SH-SY5Y (cell line): ENCODE measurements around the gene GAL3ST1.
A peak's percentile ranks its signal among the peaks of the same experiment; 100 is the strongest.

Experiments used
- GATA2 ChIP-seq: IDR thresholded peaks from 2 replicates; pipeline ENCODE4 v1.6.1; 2011; ENCODE audit warnings: mild to moderate bottlenecking, low read depth, low read length
- GATA3 ChIP-seq: IDR thresholded peaks from 2 replicates; pipeline ENCODE4 v1.6.1; 2011; ENCODE audit warnings: low read depth, mild to moderate bottlenecking, low read length, moderate library complexity

GAL3ST1 gene

DNA sequence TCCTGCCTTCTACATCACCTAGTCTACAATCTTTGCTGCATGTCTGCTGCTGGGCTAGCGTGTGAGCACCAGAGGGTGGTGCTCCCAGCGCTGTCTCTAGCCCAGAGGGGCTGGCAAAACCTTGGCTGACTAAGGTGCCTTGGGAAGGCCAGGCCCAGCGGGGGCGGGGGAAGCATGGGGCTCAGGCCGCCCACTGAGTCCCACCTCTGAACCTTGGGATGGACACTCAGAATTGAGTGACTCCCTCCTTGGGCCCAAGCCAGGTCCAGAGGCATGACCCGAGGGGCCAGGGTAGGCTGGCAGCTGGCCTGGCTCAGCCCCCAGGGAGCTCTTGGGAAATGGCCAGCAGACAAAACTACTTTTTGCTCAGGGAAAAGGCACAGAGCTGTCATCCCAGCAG, 7.6 kb upstream of the GAL3ST1 start:
- TF ChIP-seq GATA2, result no peak

DNA sequence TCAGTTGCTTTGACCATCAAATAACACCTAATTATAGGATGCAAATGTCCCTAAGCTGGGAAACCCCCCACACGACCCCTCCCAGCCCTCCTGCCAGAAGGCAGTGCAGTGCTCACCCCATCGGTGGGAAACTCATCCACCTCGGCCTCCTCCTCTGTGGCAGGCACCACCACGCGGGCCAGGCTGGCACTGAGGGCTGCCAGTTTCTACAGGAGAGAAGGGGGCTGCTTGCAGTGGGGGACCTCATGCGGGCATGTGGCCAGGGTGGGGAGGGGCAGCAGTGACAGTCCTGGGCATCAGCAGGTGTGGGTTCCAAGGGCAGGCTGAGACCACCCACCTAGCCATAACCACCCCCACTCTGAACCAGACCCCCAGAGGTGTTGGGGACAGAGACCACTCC, 6.4 kb upstream of the GAL3ST1 start:
- TF ChIP-seq GATA2 (no peak), GATA3 (no peak)

DNA sequence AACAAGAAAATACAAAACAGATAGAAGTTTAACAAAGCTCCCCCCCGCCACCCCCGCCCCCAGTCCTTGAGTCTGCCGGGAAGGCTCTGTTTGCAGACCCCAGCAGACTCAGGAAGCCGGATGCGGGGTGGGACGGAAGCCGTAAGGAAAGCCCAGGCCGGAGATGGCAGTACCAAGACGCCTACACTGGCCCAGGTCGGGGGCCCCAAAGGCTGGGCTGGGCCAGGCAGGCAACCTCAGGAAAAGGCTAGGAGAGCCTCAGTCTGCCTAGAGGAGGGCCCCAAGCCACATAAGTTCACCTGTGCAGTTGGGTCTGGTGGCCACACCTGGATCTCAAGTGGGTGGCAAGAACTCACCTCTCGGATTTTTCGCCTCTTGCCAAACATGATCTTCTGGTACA, 4.0 kb upstream of the GAL3ST1 start:
- no peak for TF ChIP-seq GATA2
- TF ChIP-seq GATA3, result no peak

DNA sequence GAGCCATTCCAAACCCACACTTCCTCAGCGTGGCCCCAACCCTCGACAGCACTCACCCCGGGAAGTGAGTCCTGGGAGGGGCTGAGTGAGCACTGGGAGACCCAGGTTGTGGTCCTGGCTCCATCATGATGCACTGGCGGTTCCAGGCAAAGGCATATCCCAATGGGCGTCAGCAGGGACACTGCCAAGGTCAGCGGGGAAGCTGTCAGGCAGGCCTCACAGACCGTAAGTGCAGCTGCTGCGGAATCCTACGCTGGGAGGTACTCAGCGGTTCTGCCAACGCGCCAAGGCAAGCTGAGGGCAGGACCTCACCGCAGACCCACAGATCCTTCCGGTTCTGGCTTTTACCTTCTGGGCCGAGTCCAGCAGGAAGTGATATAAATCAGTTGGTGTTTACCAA, 1.4 kb upstream of the GAL3ST1 start:
- TF ChIP-seq GATA3 (no peak), GATA2 (no peak)

DNA sequence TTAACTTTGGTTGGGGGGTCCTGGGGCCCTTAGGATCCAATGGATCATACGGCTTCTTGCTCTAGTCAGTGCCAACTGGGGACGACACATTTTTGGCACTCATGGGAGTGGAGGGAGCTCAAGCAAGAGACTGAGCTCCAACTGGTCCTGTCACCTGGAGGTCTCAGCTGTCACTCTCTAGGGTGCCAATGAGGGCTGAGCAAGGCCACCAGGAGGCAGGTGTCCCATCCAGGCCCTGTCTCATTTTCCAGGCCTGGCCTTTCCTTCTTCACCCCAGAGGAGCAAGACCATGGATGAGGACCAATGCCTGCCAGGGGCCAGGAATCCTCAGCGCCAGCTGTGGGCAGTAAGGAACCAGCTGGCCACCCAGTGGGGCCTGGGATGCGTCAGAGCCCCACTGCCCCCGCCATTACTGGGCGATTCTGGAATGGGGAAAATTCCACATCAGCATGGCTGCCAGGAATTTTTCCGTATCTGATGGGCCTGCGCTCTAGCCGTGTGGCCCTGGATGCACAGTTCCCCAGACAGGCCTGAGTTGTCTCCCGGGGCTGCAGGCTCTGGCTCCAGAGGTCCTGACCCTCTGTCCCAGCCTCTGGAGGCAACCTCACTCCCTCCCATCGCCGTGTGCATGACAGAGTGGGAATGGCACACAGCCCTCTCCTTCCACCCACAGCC, 669 bp upstream of the GAL3ST1 start:
- no peak for TF ChIP-seq GATA3
- peak; percentile 91 for TF ChIP-seq GATA2

DNA sequence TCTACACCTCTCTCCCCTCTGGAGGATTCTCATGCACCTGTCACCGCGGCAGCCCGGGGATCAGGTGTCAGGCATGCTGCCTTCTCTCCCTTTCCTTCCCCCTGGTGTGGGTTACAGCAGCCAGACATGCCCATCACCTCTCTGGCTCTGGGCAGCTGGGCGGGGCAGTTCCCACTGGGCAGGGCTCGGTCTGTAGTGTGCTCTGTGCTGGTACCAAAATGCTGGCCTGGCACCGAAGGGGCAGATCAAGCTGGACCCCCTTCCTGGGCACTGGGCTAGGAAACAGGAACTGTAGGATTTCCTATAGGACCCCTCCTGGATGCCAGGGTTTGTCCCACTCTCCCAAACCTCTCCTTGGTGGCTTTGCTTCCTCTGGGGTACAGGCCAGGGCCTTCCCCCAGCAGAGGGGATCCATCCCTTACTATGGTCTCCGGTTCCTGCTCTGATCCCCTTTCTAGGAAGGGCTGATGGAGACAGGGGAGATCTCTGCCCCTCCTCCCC, 821 bp downstream of the GAL3ST1 start:
- TF ChIP-seq GATA2 (no peak), GATA3 (no peak)

DNA sequence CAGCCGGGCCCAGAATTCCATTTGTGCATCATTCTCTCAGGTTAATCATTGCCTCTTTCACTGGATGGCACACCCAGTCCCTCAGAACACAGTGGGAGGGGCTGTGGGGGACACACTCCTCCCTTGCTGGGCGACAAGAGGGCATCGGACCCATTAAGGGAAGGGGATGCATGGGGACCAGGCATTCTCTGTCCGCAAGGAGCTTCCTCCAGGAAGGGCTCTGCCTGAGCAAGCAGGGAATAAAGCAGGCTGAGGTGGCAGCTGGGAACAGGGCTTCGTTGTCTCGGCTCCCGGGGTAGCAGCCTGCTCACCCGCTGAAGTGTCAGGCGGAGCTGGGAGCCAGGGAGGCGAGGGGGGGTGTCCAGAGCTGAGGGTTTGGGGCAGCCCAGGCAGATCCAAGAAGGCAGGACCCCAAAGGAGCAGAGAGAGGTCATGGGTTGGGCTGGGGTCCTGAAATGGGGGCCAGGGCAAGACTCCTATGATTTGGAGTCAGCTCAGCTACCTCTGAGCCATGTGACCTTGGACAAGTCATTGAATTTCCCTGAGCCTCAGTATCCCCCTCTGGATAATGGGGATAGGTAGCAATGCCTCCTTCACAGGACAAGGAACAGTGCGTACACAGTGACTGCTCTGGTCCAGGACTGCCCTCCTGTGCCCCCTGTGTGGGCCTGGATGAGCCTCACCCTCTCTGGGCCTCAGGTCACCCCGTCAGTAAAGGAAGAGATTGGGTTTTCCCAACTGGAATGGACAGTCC, 1.4 kb downstream of the GAL3ST1 start:
- TF ChIP-seq GATA2 (no peak), GATA3 (no peak)

DNA sequence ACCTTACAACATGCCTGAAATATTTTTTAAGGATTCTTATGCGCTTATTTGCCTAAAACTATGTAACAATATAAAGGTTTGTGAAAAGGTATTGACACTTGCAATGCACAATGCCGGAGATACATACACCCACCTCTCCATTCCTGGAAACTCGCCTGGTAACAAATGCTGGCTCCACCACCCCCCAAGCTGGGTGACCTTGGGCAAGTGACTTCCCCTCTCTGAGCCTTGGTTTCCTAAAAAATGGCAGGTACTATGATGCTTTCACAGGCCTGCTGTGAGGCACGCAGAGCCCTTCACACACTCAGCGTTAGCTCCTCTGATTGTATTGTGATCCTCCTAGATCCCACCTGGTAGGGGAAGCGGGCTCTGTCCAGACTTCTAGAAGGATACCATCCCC, 2.3 kb downstream of the GAL3ST1 start:
- TF ChIP-seq GATA3 (no peak), GATA2 (no peak)

DNA sequence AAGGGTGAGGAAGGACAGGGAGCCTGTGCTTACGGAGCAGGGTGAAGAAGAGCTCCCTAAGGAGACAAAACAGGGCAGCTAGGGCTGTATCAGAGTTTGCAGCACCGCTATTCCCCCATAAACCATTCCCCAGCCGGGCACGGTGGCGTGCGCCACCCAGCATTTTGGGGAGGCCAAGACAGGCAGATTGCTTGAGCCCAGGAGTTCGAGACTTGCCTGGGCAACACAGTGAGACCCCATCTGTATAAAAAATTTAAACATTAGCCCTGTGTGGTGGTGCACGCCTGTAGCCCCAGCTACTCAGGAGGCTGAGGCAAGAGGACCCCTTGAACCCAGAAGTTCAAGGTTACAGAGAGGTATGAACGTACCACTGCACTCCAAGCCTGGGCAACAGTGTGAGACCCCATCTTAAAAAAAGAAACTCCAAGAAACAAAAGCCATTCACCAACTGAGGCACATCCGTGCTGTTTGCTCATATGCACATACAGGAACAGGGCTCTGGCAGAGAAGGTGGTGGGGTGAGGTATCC, 4.7 kb downstream of the GAL3ST1 start:
- TF ChIP-seq GATA2 (no peak), GATA3 (no peak)

DNA sequence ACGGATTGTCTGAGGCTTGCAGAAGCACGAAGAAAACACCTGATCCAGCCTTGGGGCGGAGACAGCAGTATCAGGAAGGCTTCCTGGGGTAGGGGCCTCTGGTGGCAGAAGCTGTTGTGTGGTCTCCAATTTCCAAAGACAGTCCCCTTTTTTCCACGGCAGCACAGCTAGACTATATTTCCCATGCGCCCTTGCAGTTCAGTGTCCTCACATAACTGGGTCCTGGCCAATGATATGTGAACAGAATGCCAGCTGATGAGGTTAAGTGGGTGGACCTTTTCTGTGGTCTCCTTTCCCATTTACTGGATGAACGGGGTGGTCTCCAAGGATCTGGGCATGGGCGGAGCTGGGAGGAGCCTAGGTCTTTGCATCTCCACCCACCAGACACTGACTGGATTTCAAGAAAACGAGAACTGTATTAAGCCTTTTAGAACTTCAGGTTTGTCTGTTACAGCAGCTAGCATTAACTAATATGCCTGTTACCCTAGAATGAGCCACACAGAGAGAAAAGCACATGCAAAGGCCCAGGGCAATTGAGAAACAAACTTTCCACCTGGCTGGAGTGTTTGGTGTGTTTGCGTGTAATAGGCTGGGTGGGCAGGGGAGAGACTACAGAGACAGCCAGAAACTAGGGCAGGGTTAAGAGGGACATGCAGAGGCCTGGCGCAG, 6.2 kb downstream of the GAL3ST1 start:
- TF ChIP-seq GATA2 (no peak), GATA3 (no peak)

DNA sequence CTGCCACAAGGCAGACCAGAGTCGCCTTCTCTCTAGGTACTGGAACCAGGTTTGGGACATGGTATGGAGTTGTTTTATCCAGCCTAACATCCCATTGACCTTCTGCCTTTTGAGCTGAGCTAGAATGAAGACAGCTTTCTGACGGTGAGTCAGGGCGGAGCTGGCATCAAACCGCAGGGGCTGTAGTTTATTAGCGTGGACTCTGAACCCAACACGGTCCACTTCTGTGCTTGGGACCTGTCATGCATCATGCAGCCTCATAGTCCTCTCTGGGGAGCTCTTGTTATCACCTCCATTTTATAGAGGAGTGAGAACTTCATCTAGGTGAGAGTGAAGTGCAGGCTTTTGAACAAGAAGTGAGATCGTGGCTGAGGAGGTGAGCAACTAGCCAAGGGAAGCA, 8.3 kb downstream of the GAL3ST1 start:
- TF ChIP-seq GATA3 (no peak), GATA2 (no peak)

DNA sequence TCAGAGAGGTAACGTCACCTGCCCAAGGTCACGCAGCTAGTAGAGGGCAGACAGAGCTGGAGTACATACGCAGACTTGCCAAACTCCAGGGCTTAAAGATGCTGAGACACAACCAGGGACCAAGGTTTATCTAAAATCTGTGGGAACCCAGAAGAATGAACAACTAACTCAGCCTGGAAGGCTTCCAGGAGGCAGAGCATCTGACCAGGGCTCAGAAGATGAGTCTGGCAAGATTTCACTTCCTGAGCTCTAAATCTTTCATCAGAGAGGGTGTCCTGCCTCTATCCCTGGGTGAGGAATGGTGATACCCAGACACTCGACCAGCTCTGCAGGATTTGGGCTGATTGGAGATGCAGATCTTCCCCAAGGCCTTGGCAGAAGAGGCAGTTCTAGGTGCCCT, 9.1 kb downstream of the GAL3ST1 start:
- TF ChIP-seq GATA3 (no peak), GATA2 (no peak)

DNA sequence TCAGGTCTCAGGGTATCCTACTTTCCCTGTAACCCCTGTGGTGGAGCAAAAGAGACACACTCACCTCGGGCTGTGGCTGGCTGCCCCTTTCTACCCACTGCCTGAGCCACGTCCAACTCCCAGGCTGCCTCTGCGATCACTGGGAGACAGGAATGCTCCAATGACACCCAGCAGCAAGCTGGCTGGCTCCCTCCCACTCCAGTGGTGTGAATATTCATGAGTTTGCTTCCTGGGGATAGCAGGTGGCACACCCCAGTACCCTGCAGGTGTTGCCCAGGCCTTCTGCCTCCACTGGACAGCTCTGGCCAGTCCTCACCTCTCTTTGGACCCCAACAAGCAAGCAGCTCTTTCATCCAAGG, 9.7 kb downstream of the GAL3ST1 start:
- TF ChIP-seq GATA3 (no peak), GATA2 (no peak)

DNA sequence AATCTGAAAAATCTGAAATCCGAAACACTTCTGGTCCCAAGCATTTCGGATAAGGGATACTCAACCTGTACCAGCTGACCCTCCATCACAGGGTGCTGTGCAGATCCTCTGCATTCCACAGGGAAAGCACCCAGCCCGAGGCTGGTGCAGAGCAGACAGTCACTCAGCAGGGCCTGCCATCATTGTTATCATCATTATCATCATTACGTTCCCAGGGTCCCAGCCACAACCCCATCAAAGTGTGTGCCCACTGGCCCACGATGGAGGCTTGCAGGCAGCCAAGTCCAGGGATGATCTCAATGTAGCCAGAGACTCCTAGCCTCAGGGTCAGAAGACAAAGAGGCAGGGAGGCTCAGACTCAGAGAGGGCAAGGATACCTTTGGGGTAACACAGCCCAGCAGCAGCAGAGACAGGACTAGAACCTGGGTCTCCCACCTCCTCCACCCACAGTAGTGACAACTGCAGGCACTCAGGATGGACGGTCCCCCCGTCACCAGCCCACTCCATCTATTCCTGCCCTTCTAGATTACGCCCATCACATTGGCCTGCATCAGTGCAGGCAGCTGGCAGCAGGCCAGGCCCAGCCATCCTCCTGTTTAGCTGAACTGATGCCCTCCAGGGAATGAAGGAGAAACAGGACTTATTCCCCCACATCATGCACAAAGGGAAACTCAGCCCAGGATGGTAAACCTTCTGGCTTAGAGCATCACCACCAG, 10.3 kb downstream of the GAL3ST1 start:
- TF ChIP-seq GATA3, result no peak
- peak; percentile 71 for TF ChIP-seq GATA2

DNA sequence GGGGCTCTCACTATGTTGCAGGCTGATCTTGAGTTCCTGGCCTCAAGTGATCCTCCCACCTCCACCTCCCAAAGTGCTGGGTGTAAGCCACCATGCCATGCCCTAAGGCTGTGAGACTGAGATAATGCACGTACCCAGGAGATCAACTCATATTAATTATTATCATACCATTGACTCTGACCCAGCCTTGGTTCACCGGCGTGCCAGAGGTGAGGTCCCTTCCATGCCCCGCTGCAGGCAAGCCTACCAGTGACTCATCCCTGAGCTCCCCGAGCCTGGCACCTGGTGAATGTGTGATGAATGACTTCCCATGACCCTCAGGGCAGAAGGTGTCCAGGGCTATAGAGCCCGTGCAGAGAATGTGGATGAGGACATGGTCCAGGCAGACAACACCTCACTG, 12.1 kb downstream of the GAL3ST1 start:
- no peak for TF ChIP-seq GATA3
- no peak for TF ChIP-seq GATA2
